Fibroblast of skin of scalp (primary cell): ENCODE measurements around the gene IGSF23.
"Not testable (repeated sequence)": the region's sequence is repeated elsewhere in the genome, so short reads cannot be mapped to it uniquely, and the experiment has no call there.

Experiments
- DNase-seq: peaks from one replicate; pipeline ENCODE4 v3.0.0-alpha.2; 2013

The IGSF23 gene

GRCh38 chr19:44587963-44588770, 25.2 kb upstream of the IGSF23 start:
- peak; percentile 97 for DNase-seq

DNA sequence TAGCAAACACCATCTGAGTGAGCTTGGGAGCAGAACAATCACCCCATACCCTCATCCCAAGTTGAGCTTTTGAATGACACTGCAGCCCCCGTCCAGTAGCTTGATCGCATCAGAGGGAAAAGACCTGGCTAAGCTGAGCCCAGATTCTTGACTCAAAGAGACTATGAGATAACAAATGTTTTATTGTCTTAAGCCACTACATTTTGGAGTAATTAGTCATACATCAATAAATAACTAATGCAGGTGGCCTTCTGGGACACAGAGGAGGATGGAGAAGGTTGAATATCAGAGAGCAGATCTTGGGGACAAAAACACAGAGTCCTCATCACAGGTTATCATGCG, 24.6 kb upstream of the IGSF23 start:
- DNase-seq = no peak

DNA sequence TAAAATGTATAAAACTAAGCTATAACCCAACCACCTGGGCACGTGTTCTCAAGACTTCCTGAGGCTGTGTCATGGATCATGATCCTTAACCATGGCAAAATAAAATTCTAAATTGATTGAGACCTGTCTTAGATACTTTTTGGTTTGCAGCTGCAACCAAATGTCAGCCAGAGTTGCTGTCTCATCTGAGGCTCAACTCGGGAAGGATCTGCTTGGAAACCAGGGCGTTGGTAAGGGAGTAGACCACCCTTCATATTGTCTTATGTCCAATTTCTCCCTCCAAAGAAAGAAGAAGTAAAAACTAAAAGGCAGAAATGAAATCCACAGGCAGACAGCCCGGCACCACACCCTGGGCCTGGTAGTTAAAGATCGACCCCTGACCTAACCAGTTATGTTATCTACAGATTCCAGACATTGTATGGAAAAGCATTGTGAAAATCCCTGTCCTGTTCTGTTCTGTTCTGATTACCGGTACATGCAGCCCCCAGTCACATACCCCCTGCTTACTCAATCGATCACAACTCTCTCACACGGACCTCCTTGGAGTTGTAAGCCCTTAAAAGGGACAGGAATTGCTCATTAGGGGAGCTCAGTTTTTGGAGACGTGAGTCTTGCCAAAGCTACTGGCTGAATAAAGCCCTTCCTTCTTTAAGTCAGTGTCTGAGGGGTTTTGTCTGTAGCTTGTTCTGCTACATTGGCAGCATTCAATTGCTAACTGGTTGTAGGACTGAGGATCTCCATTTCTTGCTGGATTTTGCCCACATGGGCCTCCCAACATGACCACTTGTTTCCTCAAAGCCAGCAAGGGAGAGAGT, 22.9 kb upstream of the IGSF23 start:
- no peak for DNase-seq

- DNase-seq = not testable (repeated sequence)
Measured at GRCh38 chr19:44591340-44591993, 21.9 kb upstream of the IGSF23 start.

DNA sequence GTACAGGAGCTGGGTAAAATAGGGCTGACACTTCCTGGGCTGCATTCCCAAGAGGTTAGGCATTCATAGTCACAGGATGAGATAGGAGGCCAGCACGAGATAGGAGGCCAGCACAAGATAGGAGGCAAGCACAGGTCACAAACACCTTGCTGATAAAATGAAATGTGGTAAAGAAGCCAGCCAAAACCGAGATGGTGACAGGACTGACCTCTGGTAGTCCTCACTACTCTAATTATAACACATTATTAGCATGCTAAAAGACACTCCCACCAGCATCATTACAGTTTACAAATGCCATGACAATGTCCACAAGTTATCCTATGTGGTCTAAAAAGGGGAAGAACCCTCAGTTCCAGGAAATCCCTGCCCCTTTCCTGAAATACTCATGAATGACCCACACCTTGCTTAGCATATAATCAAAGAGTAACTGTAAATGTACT, 20.9 kb upstream of the IGSF23 start:
- DNase-seq = no peak

GRCh38 chr19:44593294-44593693, 20.1 kb upstream of the IGSF23 start:
- DNase-seq = no peak

GRCh38 chr19:44593866-44594266, 19.5 kb upstream of the IGSF23 start:
- DNase-seq = not testable (repeated sequence)

DNA sequence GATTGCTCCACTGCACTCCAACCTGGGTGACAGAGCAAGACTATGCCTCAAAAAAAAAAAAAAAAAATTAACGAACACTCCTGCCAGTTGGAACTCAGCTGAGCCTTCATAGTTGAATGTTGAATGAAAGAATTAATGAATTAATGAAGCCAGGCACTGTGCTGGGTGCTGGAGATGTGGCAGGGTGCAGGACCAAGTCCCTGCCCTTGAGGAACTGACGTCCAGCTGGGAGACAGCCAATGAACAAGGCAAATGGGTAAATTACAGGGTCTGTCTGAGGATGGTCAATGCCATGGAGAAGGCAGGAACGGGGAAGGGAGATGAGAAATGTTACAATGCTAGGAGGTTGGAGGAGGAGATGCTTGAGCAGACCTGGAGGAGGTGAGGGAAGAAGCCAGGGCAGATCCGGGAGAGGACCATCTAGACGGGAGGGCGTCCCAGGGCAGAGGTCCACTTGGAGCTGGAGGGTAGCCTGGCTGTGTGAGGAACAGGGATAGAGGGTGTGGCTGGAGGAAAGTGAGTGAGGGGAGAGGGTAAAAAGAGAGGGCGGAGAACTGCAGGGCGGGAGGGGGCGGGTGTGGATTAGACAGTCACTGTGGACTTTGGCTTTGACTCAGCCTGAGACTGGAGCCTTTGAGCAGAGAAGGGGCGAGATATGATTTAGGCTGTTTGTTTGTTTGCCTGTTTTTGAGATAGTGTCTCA, 16.8 kb upstream of the IGSF23 start:
- DNase-seq = no peak

- no peak for DNase-seq
Measured at GRCh38 chr19:44597131-44597491, 16.3 kb upstream of the IGSF23 start.

DNA sequence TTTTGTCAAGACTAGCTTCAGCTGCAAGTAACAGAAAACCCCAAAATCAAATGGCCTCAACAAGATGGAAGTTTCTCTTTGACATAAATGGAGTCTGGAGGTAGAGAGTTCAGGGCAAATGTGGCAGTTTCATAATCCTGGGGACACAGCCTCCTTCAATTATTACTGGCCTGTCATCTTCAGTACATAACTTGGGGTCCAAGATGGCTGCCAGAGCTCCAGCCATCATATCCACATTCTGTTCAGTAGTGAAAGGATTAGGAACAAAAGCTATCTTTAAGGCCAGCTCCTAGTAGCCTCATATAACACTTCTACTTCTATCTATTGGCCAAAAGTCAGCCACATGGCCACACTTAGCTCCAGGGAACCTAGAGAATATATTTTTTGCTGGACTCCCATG, 15.0 kb upstream of the IGSF23 start:
- no peak for DNase-seq

DNA sequence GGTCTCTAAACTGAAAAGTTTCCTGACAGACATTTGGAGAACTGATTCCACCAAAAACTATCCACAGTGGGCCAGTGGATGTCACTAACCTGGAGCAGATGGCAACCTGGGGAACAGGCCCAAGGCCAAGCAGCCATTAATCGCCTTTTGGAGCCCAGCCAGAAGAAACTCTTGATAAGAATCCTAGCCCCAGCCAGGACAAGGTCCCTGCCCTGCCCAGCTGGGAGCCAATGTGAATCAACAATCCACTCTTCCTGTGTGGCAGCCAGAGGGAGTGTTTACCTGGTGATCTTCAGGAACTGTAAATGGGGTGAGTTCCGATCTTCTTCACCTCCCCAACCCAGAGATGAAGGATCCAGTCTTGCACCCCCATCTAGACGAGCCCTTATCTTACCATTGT, 14.5 kb upstream of the IGSF23 start:
- DNase-seq = no peak

- DNase-seq = peak; percentile 27
Measured at GRCh38 chr19:44600466-44600865, 12.9 kb upstream of the IGSF23 start.

GRCh38 chr19:44602081-44602480, 11.3 kb upstream of the IGSF23 start:
- DNase-seq = no peak

GRCh38 chr19:44603201-44603945, 10.0 kb upstream of the IGSF23 start:
- DNase-seq = peak; percentile 98

DNA sequence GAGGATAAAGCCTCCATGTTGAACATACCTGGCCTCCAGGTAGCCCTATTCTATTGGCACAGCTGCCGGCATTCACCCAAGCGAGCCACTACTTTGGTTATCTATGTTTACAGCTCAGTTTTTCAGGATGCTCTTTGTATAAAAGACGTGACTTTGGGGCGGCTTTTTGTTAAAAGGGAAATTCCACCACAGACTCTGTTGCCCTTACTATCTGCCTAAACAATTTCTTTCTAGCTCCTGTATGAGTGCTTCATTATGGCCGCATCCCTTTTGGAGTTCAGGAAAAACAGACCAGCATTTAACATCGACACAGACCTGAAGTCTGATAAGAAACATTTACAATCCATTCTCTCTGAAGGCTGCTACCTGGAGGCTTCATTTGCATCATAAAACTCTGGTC, 9.1 kb upstream of the IGSF23 start:
- no peak for DNase-seq

DNA sequence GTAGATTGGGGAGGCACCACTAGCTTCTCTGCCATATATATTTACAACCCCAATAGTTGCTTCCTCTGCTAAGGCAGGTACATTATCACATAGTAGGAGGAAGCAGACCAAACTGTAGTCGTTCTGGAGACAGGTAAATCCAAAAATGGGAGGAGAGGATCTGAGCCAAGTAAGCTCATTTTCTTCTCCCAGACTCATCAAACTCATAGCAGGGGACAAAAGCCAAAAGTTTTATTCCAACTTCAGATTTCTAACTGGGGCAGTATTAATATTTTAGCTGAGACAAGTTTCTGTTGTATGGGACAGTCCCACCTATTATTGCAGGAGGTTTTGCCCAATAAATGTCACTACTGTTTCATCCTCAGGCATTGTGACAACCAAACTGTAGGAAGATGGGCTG, 7.8 kb upstream of the IGSF23 start:
- DNase-seq = no peak

DNA sequence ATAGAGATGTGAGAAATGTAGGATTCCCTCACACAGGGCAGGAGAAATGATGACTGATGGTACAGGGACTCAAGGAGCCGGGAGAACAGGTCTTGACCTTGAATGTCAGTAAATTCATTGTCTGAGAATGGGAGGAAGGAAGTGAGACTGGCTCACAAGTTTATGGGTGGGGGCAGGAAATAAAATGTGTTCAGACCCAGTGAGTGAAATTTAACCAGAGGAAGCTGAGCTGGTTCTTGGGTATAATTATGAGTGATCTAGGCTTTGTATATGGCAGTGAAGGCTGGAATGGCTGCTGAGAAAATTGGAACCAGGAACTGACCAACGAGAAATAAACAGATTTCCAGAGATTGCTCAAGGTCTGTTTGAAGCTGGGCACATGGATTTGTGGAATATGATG, 6.3 kb upstream of the IGSF23 start:
- DNase-seq = peak; percentile 13

GRCh38 chr19:44607917-44608316, 5.4 kb upstream of the IGSF23 start:
- DNase-seq = no peak

- DNase-seq = peak; percentile 84
Measured at GRCh38 chr19:44608391-44608821, 5.0 kb upstream of the IGSF23 start.

GRCh38 chr19:44609219-44609618, 4.1 kb upstream of the IGSF23 start:
- DNase-seq = no peak

GRCh38 chr19:44610497-44610896, 2.9 kb upstream of the IGSF23 start:
- not testable (repeated sequence) for DNase-seq

DNA sequence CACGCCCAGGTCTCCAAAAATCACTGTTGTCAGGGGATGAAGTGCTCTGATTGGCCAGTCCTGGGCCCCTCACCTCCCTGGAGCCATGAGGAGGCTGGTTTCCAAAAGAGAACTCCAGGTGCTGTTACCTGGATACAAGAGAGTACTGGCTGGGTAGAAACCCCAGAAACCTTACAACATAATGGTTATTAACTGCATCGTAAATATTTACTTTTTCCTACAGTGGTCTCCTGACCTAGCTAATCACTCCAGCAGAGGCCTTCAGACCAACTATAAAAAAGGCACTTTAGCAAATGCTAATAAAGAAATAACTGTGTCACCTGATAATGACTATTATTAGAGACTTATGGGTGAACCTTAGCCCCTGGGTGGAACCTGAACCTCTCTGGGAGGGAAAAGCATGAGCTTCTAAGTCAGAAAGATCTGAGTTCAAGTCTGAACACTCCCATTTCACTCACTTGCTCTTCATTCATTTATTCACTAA, 1.5 kb upstream of the IGSF23 start:
- DNase-seq = no peak
